SK-N-SH (cell line): Measurements from ENCODE around the gene PRSS1. TPM values are rescaled to one million over a fixed set of nuclear protein-coding genes. Genes with fewer than 3 reads are reported as not detected.

Experiments
- CTCF ChIA-PET: fragments of 300-600, 350-600 bp; formaldehyde crosslinking; extraction: SDS; loops from one replicate; lab custom pipeline; 2021; lab: Yijun Ruan, JAX
- POLR2A ChIA-PET: fragments of 350-600 bp; sonication (Branson Sonifier 250); formaldehyde crosslinking; extraction: SDS; loops from one replicate; lab custom pipeline; 2020; ENCODE audit warnings: antibody characterized with exemption, inconsistent platforms; lab: Yijun Ruan, JAX
- DNase-seq: peaks from one replicate; pipeline ENCODE4 v3.0.0; 2012
- H2AFZ ChIP-seq: fragments of 200-600 bp; sonication (generic); 2 replicates; pipeline ENCODE4 v1.8.1; 2016; ENCODE audit warnings: antibody characterized with exemption, mild to moderate bottlenecking, low read depth
- H3F3A ChIP-seq: fragments of 200-600 bp; sonication (generic); replicated peaks from 2 replicates; pipeline ENCODE3; 2016; ENCODE audit warnings: antibody characterized with exemption, mild to moderate bottlenecking; ENCODE audit not compliant: insufficient read depth
- H3K27ac ChIP-seq, 2 experiments: fragments of 200-500 bp in 1 of 2; fragments of 200-600 bp in 1 of 2; sonication (Bioruptor generic) in 1 of 2; sonication (generic), shearing (Covaris generic) in 1 of 2; 2 replicates each; pipeline versions ENCODE4 v1.5.1 to v1.6.1; 2014 to 2016; ENCODE audit warnings: low read depth in 2 of 2, inconsistent platforms in 1 of 2, low read length in 1 of 2, mild to moderate bottlenecking in 1 of 2, mixed read lengths in 1 of 2
- H3K27me3 ChIP-seq: fragments of 200-600 bp; sonication (generic), shearing (Covaris generic); 2 replicates; pipeline ENCODE4 v1.6.1; 2016; ENCODE audit warnings: mixed run types; ENCODE audit not compliant: insufficient read depth
- H3K36me3 ChIP-seq, 2 experiments: fragments of 200-500 bp in 1 of 2; fragments of 200-600 bp in 1 of 2; sonication (Bioruptor generic) in 1 of 2; sonication (generic) in 1 of 2; replicated peaks in 1 of 2; 2 replicates each; pipeline versions ENCODE3 to v1.5.1; 2014 to 2016; ENCODE audit warnings: low read length in 1 of 2, mild to moderate bottlenecking in 1 of 2; ENCODE audit not compliant: insufficient read depth in 2 of 2, control insufficient read depth in 1 of 2
- H3K4me1 ChIP-seq, 2 experiments: fragments of 200-500 bp in 1 of 2; fragments of 200-600 bp in 1 of 2; sonication (Bioruptor generic) in 1 of 2; sonication (generic), shearing (Covaris generic) in 1 of 2; 2 replicates each; pipeline versions ENCODE4 v1.5.1 to v1.6.1; 2014 to 2016; ENCODE audit warnings: low read depth in 1 of 2, low read length in 1 of 2, mixed run types in 1 of 2; ENCODE audit not compliant: insufficient read depth in 2 of 2, control insufficient read depth in 1 of 2
- H3K4me2 ChIP-seq: fragments of 200-600 bp; sonication (generic), shearing (Covaris generic); 2 replicates; pipeline ENCODE4 v1.6.1; 2017; ENCODE audit warnings: mixed run types
- H3K4me3 ChIP-seq, 2 experiments: fragments of 200-500 bp in 1 of 2; fragments of 200-600 bp in 1 of 2; sonication (Bioruptor generic) in 1 of 2; sonication (generic), shearing (Covaris generic) in 1 of 2; 2 replicates each; pipeline versions ENCODE4 v1.5.1 to v1.8.1; 2014 to 2016; ENCODE audit warnings: low read depth in 2 of 2, inconsistent platforms in 1 of 2, low read length in 1 of 2, mild to moderate bottlenecking in 1 of 2, mixed read lengths in 1 of 2, moderate library complexity in 1 of 2
- H3K79me2 ChIP-seq: fragments of 200-600 bp; sonication (generic); 2 replicates; pipeline ENCODE4 v1.8.1; 2017; ENCODE audit warnings: mild to moderate bottlenecking; ENCODE audit not compliant: insufficient read depth
- H3K9ac ChIP-seq: fragments of 200-600 bp; sonication (generic); 2 replicates; pipeline ENCODE4 v1.6.1; 2017; ENCODE audit warnings: mixed run types
- H3K9me2 ChIP-seq: fragments of 200-600 bp; sonication (generic); 2 replicates; pipeline ENCODE4 v1.6.1; 2017; ENCODE audit warnings: mixed run types
- H3K9me3 ChIP-seq: fragments of 200-600 bp; sonication (generic); 2 replicates; pipeline ENCODE4 v1.6.1; 2017; ENCODE audit warnings: mixed run types, mild to moderate bottlenecking, moderate library complexity
- H4K20me1 ChIP-seq: fragments of 200-600 bp; sonication (generic); 2 replicates; pipeline ENCODE4 v1.6.1; 2017; ENCODE audit warnings: mild to moderate bottlenecking, mixed run types; ENCODE audit not compliant: insufficient read depth
- FOXM1 ChIP-seq: IDR thresholded peaks from 2 replicates; pipeline ENCODE4 v1.4.0; 2012; ENCODE audit warnings: low read depth, mild to moderate bottlenecking
- GABPA ChIP-seq: IDR thresholded peaks from 2 replicates; pipeline ENCODE4 v1.4.0; 2012; ENCODE audit warnings: low read depth, mild to moderate bottlenecking
- GATA2 ChIP-seq: sonication (generic); formaldehyde crosslinking; IDR thresholded peaks from 2 replicates; pipeline ENCODE4 v1.5.0; 2020; ENCODE audit warnings: mild to moderate bottlenecking, missing genetic modification reagents
- MEF2A ChIP-seq: IDR thresholded peaks from 2 replicates; pipeline ENCODE4 v1.4.0; 2012; ENCODE audit warnings: low read depth, borderline replicate concordance
- MXI1 ChIP-seq: IDR thresholded peaks from 2 replicates; pipeline ENCODE4 v1.6.1; 2012; ENCODE audit warnings: mild to moderate bottlenecking, low read depth, low read length, improper control_type of control experiment
- NFIC ChIP-seq: IDR thresholded peaks from 2 replicates; pipeline ENCODE4 v1.4.0; 2012; ENCODE audit warnings: borderline replicate concordance
- RAD21 ChIP-seq: IDR thresholded peaks from 2 replicates; pipeline ENCODE4 v1.6.1; 2012; ENCODE audit warnings: mild to moderate bottlenecking, low read length
- RCOR1 ChIP-seq: fragments of 150-350 bp; IDR thresholded peaks from 2 replicates; pipeline ENCODE4 v1.6.1; 2017; ENCODE audit warnings: antibody characterized with exemption, low read length
- SIN3A ChIP-seq: IDR thresholded peaks from 2 replicates; pipeline ENCODE4 v1.6.1; 2012; ENCODE audit warnings: low read depth, mild to moderate bottlenecking, low read length, moderate library complexity, borderline replicate concordance
- SMC3 ChIP-seq: IDR thresholded peaks from 2 replicates; pipeline ENCODE4 v1.6.1; 2012; ENCODE audit warnings: low read depth, low read length, improper control_type of control experiment
- WGBS: methylation state at CpG from one replicate; pipeline ENCODE4 v1.1.6; 2017; ENCODE audit warnings: low lambda C conversion rate; 5-methylcytosine and 5-hydroxymethylcytosine counted together
- polyA plus RNA-seq, 3 experiments: library from polyadenylated mRNA; depleted of rRNA; stranded (reverse); fragments of >200 nt; gene quantifications; 2 replicates each; pipeline ENCODE4 v1.2.3, GENCODE V29; 2012
- TF ChIP-seq, protein P1 (sequence below): fragments of 200-600 bp; sonication (generic); IDR thresholded peaks from 2 replicates; pipeline ENCODE4 v1.6.1; 2017; ENCODE audit warnings: antibody characterized with exemption, mild to moderate bottlenecking, moderate library complexity

Gene PRSS1
- polyA plus RNA-seq, 1 of the 3 experiments (the other 2 are of a cell fraction): not detected

DNA sequence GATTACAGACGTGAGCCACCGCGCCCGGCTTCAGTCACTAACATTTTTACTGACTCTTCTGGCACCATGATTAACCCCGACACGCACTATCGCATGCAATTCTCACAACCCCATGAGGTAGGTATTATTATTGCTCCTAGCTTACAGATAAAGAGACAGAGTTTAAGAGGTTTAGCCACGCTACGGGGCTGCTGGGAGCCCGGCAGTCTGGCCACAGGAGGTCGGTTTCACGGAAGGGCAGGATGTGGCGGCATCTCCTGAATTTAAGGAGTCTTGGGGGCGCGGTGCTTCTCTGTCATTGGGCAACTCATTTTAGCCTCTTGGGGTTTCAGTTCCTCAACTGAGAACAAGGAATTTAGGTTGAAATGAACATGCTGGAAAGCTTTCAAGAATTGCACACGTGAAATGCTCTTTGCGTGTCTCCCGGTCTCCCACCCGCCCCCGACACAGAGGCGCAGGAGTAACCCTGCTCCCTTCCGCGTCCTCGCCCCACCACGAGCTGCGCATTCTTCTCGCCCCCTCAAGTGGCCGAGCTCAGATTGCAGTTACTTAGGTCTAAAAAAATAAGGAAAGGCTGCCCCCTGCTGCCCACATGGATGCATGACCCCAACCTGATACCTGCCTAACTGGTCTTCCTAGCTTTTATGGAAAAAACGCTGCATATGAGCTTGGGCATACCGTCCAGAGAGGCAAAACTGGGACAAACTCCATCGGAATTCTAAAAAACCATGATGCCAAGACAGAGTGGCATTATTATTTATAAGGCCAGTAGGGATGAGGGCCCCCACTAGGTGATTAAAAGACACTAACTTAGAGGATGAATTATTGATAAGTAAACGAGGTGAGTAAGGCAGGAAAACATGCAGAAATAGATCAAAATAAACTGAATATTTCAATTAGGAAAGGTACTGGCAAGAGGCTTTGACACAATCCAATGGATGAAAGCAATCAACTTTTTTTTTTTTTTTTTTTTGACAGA is 33.9 kb downstream of the PRSS1 start (continued):
- TF ChIP-seq SIN3A (peak; percentile 21; the same call in 1 of the 2 replicates), FOXM1 (no peak)

DNA sequence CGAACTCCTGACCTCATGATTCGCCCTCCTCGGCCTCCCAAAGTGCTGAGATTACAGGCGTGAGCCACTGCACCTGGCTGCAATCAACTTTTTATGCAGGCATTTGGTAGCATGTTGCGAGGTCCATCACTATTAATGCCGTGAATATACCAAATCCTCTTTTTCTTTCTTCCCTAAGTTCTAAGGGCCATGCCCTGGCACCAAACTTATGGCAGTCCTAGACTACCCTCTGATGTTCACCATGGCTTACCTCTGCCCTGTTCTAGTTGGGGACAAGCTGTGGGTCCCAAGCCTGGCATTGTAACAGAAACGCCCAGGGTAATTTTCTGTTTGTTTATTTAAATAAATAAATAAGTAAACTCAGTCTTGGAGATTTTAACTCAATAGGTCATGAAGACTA is 34.8 kb downstream of the PRSS1 start:
- H3K36me3 ChIP-seq: no peaks in the 10 kb centered on the region
- DNase-seq: no peak
- H3F3A ChIP-seq: no peaks in the 10 kb centered on the region
- no peaks in the 10 kb centered on the region for H3K79me2 ChIP-seq
- H2AFZ ChIP-seq: no peak overlapping the region
- H4K20me1 ChIP-seq: no peaks in the 10 kb centered on the region
- ChIA-PET POLR2A (no interaction called here), CTCF (interaction anchor here (0.6 to 19.8 kb wide), 28 partner anchors 9 to 808 kb away, joined by 3 to 488 read pairs (median 17); partner anchors contain the start of genes PRSS1 and PRSS2)
- 81% methylated on average over 7 of the region's 7 CpGs for WGBS
- no peaks in the 10 kb centered on the region for H3K9me3 ChIP-seq
- TF ChIP-seq, protein P1, sequence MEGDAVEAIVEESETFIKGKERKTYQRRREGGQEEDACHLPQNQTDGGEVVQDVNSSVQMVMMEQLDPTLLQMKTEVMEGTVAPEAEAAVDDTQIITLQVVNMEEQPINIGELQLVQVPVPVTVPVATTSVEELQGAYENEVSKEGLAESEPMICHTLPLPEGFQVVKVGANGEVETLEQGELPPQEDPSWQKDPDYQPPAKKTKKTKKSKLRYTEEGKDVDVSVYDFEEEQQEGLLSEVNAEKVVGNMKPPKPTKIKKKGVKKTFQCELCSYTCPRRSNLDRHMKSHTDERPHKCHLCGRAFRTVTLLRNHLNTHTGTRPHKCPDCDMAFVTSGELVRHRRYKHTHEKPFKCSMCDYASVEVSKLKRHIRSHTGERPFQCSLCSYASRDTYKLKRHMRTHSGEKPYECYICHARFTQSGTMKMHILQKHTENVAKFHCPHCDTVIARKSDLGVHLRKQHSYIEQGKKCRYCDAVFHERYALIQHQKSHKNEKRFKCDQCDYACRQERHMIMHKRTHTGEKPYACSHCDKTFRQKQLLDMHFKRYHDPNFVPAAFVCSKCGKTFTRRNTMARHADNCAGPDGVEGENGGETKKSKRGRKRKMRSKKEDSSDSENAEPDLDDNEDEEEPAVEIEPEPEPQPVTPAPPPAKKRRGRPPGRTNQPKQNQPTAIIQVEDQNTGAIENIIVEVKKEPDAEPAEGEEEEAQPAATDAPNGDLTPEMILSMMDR: peak; percentile 29; the same call in 1 of the 2 replicates
- TF ChIP-seq RAD21 (peak; percentile 65), FOXM1 (no peak), NFIC (no peak), SMC3 (peak; percentile 28; the same call in 1 of the 2 replicates), MEF2A (no peak)
- no peak overlapping the region for H3K4me3 ChIP-seq
- H3K4me2 ChIP-seq: no peak overlapping the region
- no peak overlapping the region for H3K27ac ChIP-seq
- no peaks in the 10 kb centered on the region for H3K9me2 ChIP-seq
- H3K4me1 ChIP-seq: no peaks in the 10 kb centered on the region; a peak in 1 of 4 replicates
- no peak overlapping the region for H3K9ac ChIP-seq
- peaks cover 12% of the 10 kb centered on the region for H3K27me3 ChIP-seq

DNA sequence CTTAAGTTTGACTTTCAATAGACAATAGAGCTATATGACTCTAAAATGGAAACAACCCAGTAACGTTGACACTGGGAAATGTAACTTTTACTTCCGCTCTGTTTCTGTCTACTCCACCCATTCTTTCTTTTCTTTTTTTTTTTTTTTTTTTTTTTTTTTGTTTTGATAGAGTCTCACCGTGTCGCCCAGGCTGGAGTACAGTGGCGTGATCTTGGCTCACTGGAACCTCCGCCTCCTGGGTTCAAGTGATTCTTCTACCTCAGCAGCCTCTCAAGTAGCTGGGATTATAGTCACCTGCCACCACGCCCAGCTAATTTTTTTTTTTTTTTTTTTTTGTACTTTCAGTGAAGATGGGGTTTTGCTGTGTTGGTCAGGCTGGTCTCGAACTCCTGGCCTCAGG is 35.4 kb downstream of the PRSS1 start:
- Histone ChIP-seq H3K9me2 (no peaks in the 10 kb centered on the region), H3K4me1 (no peaks in the 10 kb centered on the region; a peak in 1 of 4 replicates), H4K20me1 (no peaks in the 10 kb centered on the region), H3K36me3 (no peaks in the 10 kb centered on the region), H3K27ac (no peak overlapping the region), H3K4me3 (no peak overlapping the region), H3F3A (no peaks in the 10 kb centered on the region), H3K27me3 (peaks cover 18% of the 10 kb centered on the region), H2AFZ (no peak overlapping the region), H3K4me2 (no peak overlapping the region), H3K9ac (no peak overlapping the region), H3K79me2 (no peaks in the 10 kb centered on the region), H3K9me3 (no peaks in the 10 kb centered on the region)
- TF ChIP-seq SIN3A (no peak), GATA2 (CRISPR knock-in tag) (no peak), GABPA (no peak), MXI1 (no peak), RCOR1 (no peak)
- TF ChIP-seq, protein P1: no peak
- ChIA-PET POLR2A (no interaction called here), CTCF (interaction anchor here (0.6 to 19.8 kb wide), 17 partner anchors 9 to 808 kb away, joined by 3 to 488 read pairs (median 8); partner anchors contain the start of gene PRSS1)
- 71% methylated on average over 8 of the region's 8 CpGs for WGBS
- no peak for DNase-seq
